Suprapubic skin (tissue), 3 donors: ENCODE data around the gene AS3MT.

Experiments
- CTCF ChIP-seq, 2 donors: fragments of 200-600 bp in 1 of 2; fragments of 450-650 bp in 1 of 2; sonication (generic) in 1 of 2; IDR thresholded peaks; one replicate each; pipeline ENCODE4 v1.5.1; 2016 to 2019; ENCODE audit warnings: antibody characterized with exemption in 2 of 2, mild to moderate bottlenecking in 1 of 2, moderate library complexity in 1 of 2
- POLR2A ChIP-seq, 2 donors: fragments of 450-650 bp; IDR thresholded peaks; one replicate each; pipeline ENCODE4 v1.6.1; 2017; ENCODE audit warnings: antibody characterized with exemption in 2 of 2, mild to moderate bottlenecking in 2 of 2, moderate library complexity in 2 of 2

DNA sequence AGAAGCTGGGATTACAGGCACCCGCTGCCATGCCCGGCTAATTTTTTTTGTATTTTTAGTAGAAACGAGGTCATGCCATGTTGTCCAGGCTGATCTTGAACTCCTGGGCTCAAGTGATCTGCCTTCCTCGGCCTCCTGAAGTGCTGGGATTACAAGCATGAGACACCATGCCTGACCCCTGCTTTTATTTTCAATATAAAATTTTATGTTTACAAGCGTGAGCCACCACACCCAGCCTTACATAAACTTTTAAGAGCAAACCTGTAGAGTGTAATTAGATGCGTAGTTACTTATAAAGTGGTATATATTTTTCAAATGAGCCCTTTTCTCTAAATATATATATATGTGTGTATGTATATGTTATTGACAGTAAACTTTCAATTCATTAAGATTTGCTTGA is 57.6 kb downstream of the AS3MT start:
- no peak for TF ChIP-seq POLR2A (IDR thresholded peaks at IDR 0.05)
- no peak for TF ChIP-seq CTCF (IDR thresholded peaks at IDR 0.05)
